HG02763 (cell line): Measurements from ENCODE around the gene NR1I2.

Experiments
- ATAC-seq: cut with Tn5 transposase; IDR thresholded peaks from one replicate; pipeline ENCODE4 v1.9.1; 2021; ENCODE audit warnings: mild to moderate bottlenecking, moderate library complexity; ENCODE audit not compliant: unreplicated experiment

The NR1I2 gene

DNA sequence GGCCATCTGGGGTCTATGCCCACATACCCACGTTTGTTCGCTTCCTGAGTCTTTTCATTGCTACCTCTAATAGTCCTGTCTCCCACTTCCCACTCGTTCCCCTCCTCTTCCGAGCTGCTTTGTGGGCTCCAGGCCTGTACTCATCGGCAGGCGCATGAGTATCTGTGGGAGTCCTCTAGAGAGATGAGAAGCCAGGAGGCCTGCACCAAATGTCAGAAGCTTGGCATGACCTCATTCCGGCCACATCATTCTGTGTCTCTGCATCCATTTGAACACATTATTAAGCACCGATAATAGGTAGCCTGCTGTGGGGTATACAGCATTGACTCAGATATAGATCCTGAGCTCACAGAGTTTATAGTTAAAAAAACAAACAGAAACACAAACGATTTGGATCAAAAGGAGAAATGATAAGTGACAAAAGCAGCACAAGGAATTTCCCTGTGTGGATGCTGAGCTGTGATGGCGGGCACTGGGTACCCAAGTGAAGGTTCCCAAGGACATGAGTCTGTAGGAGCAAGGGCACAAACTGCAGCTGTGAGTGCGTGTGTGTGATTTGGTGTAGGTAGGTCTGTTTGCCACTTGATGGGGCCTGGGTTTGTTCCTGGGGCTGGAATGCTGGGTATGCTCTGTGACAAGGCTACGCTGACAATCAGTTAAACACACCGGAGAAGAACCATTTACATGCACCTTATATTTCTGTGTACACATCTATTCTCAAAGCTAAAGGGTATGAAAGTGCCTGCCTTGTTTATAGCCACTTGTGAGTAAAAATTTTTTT lies 35.9 kb downstream of the NR1I2 start:
- ATAC-seq = no peak

DNA sequence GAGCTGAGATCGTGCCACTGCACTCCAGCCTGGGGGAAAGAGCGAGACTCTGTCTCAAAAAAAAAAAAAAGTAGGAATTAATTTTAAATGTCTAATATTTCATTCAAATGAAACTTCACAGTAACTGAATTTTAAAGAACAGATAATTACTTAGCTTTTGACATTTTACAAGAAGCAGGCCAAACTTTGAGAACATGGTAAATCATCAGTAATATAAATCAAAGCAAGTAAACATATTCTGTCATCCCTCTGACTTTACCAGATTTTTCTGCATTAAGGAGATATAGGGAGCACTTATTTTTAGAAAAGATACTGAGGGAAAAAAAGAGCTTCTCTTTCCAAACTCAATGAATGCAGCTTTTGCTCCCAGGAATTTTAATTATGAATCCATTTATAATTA lies 37.0 kb downstream of the NR1I2 start:
- no peak for ATAC-seq

DNA sequence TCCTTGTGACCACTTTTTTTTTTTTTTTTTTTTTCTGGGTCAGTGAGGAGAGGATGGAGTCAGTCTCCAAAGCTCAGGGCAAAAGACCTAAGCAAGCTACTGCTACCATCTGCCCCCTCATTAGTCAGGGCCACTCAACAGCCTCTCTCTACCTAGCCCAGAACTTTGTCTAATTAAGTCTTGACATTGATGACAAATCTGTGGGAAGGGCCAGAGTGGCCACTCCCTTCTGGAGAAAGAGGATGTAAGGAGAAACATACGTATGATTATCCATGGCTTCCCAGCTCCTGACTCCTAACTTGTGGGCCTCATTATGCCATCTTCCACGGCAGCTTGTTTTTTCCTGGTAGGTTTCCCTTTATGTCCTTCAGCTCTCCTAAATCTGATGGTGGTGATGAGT lies 37.9 kb downstream of the NR1I2 start:
- ATAC-seq = no peak

DNA sequence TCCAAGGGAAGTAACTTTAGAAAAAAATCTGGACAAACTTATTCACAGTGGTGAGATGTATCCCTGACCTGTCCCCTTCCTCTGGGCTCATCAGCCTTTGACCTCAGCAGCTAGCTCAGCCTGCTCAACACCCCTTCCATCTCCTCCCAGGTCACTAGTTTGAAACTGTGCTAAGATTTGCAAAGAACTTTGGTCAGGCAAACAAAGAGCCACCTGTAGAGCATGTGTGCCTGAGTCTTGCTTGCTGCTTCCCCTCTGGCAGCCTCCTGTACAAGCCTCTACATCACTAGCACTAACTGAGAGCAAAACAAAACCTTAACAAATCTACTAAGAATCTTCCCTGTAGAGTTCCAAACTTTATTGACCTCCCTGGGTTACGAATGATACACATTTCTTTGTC lies 43.9 kb downstream of the NR1I2 start:
- ATAC-seq = no peak

DNA sequence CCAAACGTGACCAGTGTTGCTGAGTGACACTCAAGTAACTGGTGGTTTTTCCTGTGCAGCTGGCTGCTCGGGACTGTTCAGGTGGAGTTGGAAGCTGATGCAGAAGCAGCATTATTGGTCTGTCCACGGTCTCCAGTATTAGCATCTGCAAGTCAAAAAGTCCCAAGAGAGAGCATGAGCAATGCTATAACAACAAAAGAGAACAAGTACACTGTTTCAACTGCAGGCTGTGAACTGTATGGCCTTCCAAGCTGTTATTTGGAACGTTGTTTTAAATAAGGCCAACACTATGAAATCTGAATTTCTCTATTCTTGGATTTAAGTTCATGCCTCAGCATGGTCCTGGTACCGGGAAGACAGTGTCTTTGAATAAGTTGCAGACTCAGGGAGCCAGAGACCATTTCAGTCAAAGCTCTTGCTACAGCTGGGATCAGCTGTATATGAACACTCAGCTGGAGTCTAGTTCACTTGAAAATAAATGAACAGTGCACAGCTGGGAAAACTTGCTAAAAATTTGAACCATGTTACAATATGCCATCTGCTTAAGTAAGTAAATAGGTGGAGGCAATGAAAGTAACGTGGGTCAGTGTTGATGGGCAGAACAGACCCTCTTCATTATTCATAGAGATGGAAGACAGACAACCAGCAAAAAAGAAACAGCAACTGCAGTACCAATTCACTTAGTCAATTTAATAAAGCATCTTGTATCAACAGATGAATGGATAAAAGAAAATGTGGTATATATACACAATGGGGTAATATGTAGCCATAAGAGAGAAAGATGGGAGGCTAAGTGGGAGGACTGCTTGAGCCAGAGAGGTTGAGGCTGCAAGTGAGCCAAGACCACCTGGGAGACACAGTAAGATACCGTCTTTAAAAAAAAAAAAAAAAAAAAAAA lies 45.1 kb downstream of the NR1I2 start:
- ATAC-seq = no peak

DNA sequence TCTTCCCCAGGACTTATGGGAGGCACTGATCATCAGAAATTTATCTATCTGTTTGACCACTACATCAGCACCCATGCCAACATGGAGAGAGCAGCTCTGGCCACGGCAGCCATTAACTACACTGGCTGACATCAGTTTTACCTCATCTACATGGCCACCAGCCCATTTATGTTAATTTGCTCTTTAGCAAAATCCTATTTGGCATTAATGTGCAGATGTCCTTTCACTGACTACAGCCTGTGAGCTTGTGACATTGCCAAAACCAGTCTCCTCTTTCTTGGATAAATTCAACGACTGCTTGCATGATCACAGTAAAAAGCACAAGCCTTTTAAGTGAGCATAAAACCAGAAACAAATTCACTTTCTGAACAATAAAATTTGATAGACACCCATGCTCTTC lies 47.5 kb downstream of the NR1I2 start:
- no peak for ATAC-seq

DNA sequence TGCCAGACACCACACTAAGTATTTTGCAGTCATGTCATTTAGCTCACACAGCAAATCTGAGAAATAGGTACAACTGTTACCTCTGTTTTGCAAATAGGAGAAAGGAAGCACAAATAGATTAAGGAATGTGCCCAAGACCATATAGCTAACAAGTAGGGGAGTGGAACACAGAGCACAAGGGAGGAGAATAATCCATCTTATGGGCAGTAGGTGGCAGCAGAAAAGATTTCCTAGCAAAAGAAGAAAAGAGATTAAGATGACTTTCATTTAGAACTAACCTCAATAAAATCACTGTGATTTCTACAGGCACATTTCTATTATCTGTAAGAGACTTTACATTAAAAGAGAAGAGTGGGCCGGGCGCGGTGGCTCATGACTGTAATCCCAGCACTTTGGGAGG lies 49.1 kb downstream of the NR1I2 start:
- no peak for ATAC-seq

DNA sequence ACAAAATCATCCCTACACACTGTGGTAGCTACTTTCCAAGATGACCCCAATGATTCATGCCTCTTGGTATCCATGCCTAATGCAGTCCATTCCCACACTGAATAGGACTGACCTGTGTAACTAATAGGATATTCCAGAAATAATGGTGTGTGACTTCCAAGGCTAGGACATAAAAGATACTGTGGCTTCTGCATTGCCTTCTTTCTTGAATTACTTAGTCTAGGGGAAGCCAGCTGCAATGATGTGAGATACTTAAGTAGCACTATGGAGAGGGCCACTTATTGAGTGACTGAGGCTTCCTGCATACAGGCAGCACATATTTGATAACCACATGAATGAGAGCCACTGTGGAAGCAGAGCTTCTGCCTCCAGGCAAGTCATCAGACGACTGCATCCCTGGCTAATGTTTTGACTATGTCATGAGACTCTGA lies 50.1 kb downstream of the NR1I2 start:
- ATAC-seq = no peak

DNA sequence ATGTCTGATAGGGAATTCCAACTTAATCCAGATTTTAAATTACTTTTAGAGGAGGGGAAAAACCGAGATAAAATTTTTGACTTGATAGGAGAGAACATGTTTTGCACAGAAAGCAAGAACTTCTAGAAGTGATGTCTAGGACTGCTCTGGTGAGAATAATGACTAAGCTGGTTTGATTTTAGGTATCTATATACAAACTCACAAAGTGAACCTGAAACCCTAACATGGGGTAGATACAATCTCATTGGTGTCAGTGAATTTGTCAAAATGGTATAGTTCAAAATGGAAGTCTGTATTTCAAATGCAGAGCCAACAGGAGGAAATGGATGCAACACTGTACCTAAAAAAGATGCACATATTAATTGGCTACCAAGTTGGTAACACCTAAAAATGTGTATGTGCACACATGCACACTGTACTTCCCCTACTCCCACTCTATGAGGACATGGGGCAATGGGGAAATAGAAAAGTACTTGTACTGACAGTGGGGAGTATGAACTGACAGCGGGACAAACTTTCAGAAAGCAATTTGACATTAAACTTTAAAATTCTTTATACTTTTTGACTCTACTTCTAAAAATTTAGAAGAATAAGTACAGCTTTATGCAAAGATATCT lies 53.0 kb downstream of the NR1I2 start:
- no peak for ATAC-seq

DNA sequence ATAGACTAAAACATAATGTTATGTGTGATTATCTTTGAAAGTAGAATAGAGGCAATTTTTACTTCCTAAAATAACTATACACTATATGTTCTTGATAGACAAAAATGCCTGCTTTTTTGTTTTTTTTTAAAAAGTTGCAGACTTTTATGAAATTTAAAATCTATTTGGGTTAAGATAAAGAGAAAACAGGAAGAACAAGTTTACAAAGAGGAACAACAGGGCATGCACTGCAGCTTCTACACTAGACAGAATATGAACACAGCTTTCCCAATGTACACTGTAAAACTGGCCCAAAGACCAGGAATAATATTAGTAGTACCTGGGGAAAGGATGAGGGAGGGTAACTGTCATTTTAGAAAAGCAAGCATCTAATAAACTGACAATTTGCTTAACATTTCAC lies 53.7 kb downstream of the NR1I2 start:
- no peak for ATAC-seq

DNA sequence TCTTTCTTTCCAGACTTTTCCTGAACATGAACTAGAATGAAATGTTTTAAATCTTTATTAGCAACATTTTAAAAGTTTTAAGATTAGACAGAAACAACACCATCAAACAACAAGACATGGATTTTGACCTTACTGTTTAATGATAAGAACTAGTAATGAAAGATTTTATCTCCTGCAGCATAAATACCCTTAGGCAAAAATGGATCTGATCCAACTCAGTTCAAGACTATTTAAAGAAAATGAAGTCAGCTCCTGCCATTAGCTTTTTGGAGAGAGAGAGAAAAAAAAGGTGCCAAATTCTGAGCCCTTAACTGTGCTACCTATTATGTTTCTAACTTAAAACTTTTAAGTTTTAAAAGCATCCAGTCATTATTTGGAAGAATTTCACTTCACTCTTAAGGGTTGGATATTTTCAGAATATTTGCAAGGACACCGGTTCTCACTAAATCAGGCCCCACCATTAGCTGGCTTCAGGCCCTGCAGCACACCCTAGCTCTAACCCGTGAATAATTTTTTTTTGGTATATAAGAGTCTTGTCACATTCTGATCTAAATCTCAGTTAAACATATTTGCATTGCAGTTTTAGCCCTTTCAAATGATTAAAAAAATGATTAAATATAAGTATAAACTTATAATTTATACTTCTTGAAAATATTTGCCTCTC lies 60.0 kb downstream of the NR1I2 start:
- no peak for ATAC-seq

DNA sequence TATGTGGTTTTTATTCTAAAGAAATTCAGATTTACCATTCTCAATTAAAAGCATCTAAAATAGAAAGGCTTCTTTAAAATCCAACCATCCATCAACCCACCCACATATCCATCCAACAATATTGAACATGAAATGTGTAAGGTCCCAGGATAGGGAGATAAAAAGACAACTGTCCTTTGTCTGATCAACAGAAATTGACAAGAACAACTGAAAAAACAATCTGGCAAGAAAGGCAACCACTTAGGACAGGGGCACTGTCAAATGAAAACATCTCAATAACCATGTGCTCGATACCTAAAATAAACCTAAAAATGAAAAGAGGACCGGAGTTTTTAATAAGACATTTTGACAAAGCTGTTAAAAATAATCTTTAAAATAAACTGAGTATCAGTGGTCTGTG lies 67.2 kb downstream of the NR1I2 start:
- no peak for ATAC-seq

DNA sequence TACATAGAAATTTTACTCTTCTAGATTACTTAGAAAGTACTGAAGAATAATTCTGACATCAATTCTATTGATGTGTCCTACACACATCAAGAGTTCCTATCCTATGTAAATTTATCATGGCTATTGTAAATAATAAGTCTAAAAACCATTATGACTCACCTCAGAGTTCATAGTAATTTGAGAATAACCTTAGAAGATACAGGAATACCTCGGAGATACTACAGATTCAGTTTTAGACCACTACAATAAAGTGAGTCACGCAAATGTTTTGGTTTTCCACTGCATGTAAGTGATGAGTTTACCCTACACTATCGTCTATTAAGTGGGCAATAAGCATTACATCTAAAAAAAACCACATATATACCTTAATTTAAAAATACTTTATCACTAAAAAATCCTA lies 74.8 kb downstream of the NR1I2 start:
- no peak for ATAC-seq

DNA sequence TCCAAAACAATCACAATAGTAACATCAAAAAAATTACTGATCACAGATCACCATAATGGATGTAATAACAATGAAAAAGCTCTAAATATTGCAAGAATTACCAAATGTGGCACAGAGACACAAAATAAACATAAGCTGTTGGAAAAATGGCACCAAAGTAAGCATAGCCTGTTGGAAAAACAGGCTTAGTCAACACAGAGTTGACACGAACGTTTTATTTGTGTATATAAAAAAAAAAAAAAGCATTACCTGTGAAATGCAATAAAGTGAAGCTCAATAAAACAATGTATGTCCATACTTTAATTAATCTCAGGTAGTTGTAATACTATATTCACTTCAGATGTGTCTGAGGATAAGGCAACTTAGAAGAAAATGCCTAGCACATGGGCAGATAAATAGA lies 77.1 kb downstream of the NR1I2 start:
- ATAC-seq = no peak

DNA sequence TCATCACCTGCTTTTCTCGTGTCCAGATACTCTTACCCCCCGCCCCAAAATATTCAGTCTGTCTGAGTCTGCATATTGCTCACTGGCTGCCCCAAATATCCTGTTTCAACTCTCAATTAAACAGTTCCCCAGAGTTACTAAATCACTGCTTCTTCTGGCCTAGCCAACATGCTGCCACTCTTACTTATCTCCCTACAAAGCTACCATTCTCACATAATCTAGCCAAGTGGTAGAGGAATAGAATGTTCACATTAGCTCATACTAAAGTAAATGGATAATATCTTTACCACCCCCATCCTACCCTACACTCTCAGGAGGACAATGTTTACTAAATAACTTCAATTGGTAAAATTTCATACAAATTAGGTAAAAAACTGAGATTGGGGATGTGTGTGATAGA lies 77.8 kb downstream of the NR1I2 start:
- ATAC-seq = no peak

DNA sequence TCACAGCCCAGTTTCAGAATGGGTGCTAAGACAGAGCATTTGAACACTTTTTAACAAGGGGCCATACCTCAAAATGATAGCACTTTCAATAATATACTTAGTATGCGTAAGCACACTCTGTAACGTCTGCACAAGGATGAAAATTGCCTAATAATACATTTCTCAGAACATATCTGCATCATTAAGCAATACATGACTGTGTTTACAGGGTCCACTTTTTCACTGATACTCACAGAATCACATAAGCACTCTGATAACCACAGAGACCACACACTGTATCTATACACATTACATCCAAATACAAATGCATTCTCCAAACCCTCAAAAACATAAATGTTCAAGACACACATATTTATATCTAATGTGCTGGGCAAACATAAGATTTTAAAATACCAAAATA lies 79.8 kb downstream of the NR1I2 start:
- ATAC-seq = no peak

DNA sequence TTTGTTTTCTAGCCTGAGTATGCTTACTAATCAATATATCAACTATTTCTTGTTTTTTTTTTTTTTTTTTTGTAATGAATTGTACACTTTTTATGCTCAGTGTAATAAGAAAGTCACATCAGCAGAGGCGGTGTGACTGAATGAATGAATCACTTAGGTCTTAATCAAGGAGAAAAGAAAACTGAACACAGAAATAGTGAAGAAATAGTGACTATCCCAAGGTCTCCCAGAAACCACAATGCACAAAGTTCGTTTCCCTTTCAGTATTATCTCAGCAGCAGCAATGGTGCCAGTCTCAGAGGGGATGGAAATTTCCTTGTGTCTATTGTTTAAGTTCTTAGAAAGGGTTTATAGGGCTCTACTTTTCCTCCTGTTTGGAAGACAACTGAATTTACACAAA lies 80.7 kb downstream of the NR1I2 start:
- ATAC-seq = no peak

DNA sequence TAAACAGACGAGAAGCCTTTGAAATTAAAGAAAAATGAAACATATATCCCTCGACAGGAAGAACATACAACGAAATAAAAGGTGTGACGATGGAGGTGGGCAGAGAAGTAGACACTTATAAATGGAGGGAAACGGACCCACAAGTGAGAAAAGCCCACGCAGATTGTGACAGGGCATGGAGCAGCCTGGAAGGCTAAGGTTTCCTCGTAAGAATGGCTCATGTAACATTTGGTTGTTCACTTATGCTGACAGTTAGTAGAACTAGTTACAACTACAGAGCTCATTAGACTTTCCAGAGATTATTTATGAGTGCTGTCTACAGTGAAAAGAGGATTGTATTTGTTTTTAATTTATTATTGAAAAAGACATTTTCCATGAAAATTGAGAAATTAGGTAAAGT lies 82.6 kb downstream of the NR1I2 start:
- no peak for ATAC-seq
